Stimulated activated CD4-positive, alpha-beta T cell treated with anti-CD3 and anti-CD28 coated beads, Interleukin-1b, Interleukin-23, amount 100 ng/mL, for 4 hours (primary cell): Measurements from ENCODE around the gene HIPK4.
A peak's percentile ranks its signal among the peaks of the same experiment; 100 is the strongest.
"Not testable (repeated sequence)": the region's sequence is repeated elsewhere in the genome, so short reads cannot be mapped to it uniquely, and the experiment has no call there.

Experiments
- DNase-seq, 2 donors: peaks; one replicate each; pipeline ENCODE4 v3.0.0-alpha.2; 2020; ENCODE audit warnings: low read depth in 2 of 2

Gene HIPK4, protein sequence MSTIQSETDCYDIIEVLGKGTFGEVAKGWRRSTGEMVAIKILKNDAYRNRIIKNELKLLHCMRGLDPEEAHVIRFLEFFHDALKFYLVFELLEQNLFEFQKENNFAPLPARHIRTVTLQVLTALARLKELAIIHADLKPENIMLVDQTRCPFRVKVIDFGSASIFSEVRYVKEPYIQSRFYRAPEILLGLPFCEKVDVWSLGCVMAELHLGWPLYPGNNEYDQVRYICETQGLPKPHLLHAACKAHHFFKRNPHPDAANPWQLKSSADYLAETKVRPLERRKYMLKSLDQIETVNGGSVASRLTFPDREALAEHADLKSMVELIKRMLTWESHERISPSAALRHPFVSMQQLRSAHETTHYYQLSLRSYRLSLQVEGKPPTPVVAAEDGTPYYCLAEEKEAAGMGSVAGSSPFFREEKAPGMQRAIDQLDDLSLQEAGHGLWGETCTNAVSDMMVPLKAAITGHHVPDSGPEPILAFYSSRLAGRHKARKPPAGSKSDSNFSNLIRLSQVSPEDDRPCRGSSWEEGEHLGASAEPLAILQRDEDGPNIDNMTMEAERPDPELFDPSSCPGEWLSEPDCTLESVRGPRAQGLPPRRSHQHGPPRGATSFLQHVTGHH

DNA sequence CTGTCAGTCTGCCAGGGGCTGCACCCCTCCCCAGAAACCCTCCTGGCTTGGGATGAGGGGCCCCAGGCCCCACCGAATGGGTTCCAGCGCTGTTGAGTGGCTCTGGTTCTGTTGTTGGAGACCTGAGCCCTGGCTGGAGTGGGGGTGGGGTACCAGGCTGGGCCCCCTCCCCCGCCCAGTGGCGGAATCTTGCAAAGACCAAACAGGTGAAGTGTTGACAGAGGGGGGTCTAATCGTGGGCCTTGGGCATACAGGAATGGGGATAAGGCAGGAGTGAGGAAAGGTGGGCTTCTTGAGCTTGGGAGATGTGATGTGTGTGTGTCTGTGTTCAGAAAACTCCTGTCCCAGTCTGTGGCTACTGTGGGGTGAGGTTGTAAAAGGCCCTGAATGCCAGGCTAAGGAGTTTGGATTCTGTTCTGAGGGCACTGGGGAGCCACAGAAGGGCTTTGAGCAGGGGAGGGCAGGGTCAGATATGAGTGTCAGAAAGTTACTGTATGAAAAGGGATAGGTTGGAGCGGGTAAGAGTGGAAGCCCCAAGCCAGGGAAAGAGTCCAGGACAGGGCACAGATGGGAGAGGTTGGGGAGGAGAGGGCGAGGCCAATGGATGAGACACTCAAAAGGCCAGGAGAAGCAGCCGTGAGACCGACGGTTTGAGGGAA lies at the start of gene HIPK4:
TSS of gene HIPK4 (minus strand) at position 98 of the 659 bp plus-strand sequence. CDS start 279 bp downstream, outside the sequence.
- DNase-seq, result no peak

DNA sequence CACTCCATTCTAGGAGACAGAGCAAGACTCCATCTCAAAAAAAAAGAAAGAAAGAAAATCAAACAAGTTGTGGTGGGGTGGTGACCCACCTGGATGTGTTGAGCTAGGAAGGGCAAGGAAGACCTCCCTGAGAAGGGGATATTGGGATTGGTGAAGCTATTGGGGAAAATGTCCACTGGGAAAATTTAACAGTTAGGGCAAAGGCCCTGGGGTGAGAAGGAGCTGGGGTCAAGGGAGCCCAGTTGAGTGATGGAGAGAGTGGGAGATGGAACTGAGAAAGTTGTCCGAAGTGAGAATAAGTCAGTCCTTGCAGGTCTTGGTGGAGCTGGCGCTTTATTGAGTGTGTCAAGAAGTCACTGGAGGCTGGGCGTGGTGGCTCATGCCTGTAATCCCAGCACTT lies 48.3 kb upstream of the HIPK4 start:
- no peak for DNase-seq

DNA sequence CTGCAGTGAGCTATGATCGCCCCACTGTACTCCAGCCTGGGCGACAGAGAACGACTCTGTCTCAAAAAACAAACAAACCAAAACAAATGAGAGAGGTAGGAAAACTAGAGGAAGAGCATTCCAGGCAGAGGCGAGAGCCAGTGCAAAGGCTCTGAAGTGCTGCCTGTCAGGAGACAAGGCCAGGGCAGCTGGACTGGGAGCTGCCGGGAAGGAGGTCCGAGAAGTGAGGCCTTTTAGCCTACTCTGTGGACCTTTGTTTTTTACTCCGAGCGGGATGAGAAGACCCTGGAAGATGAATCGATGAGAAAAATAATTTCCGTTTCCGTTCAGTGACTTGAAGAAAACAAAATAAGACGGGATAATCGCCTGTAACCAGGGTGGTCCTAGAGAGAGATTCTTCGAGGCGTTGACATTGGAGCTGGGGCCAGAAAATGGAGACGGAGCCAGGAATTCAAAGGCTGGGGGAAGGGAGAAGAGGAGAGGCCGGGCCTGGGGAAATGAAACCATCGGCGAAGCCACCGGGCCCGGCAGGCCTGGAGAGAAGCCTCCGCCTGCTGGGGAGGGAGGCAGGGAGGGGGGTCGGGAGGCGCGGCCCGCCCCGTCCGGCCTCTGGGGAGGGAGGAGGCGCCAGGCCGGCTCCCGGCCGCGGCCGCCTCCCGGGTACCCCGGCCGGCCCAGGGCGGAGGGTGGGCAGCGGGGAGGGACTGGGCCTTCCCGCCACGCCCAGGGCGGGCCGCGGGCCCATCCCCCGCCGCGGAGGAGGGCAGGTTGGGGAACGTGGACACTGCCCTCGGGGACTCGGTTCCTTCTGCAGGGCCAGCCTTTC lies 43.6 kb upstream of the HIPK4 start:
- DNase-seq, result peak; percentile 21 to 42

DNA sequence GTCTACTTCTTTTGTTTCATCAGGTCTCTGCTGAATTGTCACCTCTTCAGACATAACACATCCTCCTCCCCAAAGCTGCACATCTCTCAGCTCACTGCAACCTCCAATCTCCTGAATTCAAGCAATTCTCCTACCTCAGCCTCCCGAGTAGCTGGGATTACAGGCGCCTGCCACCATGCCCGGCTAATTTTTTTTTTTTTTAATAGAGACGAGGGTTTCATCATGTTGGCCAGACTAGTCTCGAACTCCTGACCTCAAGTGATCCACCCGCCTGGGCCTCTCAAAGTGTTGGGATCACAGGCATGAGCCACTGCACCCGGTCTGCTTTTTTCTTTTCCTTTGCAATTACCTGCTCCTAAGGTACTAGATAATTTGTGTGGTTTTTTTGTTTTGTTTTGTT lies 42.8 kb upstream of the HIPK4 start:
- DNase-seq, result not testable (repeated sequence)

DNA sequence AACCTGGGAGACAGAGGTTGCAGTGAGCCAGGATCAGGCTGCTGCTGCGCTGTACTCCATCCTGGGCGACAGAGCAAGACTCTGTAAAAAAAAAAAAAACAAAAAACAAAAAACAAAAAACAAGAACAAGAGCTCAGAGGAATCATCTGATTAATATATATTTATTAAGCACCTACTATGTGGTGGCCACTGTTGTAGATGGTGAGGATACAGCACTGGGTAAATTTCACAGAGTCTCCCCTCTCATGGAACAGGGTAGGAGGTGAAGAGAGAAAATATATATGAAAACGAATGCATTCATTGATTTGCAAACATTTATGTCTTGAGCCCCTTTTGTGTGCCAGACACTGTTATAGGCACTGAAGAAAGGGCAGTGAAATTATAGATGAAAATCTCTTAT lies 41.7 kb upstream of the HIPK4 start:
- DNase-seq, result no peak

DNA sequence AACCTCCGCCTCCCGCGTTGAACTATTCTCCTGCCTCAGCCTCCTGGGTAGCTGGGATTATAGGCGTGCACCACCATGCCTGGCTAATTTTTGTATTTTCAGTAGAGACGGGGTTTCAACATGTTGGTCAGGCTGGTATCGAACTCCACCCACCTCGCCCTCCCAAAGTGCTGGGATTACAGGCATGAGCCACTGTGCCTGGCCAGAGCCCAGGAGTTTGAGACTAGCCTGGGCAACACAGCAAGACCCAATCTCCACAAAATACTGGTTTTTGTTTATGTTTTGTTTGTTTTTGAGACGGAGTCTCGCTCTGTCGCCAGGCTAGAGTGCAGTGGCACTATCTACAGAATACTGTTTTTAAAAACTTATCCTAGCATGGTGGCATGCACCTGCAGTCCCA lies 40.3 kb upstream of the HIPK4 start:
- DNase-seq, result not testable (repeated sequence)

DNA sequence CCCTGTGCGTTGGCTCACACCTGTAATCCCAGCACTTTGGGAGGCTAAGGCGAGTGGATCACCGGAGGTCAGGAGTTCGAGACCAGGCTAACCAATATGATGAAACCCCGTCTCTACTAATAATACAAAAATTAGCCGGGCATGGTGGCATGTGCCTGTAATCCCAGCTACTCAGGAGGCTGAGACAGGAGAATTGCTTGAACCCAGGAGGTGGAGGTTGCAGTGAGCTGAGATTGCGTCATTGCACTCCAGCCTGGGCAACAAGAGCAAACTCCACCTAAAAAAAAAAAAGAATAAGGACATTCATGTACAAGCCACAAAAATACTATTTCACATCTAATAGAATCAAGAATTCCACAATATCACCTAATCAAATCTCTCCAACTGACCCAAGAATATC lies 38.2 kb upstream of the HIPK4 start:
- DNase-seq, result not testable (repeated sequence)

DNA sequence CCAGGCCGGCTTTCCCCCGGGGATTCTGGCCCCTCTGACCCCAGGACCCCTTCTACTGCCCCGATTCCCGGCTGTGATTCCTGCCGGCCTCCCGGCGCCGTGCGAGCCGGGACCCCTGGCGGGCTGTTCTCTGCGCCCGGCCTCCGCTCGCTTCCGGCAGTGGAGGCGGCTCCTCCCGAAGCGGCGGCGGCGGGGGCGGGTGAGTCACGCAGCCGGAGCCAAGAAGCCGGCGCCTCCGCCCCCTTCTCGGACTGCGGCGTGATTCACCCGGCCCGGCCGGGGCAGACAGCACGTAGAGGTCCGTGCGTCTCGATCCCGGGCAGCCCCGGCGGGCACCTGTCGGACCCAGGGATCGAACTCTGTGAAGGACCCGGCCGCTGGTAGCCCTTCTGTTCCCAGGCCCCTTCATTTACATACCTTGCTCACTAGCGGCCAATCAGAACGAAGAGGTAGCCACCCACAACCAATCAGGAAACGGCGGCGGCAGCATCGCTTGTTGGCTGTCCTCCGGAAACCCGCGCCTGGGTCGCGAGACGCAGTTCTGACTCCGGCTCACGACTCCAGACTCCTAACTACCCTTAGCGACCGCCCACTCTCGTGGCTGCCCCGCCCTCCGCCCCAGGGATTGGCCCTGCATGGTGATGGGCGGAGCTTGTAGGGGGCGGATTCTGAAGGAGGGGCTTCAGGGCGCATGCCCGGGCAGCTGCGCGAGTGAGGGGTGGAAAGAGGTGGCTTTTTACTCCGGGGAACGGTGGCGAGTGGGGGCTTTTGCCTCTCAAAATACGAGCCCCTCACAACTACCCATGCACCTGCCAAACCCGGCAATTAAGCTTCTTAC lies 35.7 kb upstream of the HIPK4 start, which contains the start of gene SERTAD1:
TSS of gene SERTAD1 (minus strand) at position 543 of the 838 bp plus-strand sequence. CDS start 2,446 bp downstream, outside the sequence.
- peak; percentile 100 for DNase-seq

DNA sequence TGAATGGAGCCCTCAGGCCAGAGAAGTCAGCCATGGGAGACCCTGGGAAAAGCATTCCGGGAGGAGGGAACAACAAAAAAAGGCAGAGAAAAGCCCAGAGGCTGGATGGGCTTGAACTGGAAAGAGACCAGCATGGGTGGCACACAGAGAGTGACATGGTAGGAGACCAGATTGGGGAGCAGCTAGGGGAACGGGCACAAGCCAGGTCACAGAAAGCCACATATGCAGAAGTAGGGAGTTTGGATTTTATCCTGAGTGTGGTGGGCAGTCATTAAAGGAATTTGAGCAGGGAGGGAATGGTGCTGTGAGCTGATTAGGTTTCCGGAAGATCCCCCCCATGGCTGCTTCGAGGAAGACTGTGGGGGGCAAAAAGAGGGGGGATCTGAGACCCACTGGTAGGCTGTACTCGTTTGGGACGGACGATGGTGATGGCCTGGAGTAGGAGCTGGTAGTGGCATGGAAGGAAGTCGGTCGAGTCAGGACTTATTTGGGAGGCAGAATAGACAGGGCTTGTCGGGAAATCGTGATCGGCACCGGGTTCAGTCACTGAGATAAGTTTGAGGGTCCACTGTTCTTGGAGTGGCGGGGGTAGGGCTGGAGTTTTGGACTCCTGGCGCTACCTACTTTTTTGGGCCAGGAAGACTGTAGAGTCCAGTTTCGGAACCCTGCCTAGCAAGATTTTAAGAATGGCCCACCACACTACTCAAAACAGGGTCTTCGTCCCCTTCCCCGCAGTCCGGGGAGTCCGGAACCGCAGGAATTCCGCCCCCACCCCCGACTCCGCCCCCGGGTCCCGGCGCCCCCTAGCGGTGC lies 34.9 kb upstream of the HIPK4 start:
- no peak for DNase-seq

DNA sequence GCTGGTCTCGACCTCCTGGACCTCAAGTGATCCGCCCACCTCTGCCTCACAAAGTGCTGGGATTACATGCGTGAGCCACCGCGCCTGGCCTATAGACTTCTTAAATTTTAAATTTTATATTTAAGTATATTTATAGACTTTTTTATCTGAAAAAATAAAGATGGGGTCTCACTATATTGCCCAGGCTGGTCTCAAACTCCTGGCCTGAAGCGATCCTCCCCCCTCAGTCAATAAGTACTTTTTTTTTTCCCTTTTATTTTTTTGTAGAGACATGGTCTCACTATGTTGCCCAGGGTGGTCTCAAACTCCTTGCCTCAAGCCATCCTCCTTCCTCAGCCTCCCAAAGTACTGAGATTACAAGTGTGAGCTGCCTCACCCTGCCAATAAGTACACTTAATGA lies 34.0 kb upstream of the HIPK4 start:
- no peak for DNase-seq

DNA sequence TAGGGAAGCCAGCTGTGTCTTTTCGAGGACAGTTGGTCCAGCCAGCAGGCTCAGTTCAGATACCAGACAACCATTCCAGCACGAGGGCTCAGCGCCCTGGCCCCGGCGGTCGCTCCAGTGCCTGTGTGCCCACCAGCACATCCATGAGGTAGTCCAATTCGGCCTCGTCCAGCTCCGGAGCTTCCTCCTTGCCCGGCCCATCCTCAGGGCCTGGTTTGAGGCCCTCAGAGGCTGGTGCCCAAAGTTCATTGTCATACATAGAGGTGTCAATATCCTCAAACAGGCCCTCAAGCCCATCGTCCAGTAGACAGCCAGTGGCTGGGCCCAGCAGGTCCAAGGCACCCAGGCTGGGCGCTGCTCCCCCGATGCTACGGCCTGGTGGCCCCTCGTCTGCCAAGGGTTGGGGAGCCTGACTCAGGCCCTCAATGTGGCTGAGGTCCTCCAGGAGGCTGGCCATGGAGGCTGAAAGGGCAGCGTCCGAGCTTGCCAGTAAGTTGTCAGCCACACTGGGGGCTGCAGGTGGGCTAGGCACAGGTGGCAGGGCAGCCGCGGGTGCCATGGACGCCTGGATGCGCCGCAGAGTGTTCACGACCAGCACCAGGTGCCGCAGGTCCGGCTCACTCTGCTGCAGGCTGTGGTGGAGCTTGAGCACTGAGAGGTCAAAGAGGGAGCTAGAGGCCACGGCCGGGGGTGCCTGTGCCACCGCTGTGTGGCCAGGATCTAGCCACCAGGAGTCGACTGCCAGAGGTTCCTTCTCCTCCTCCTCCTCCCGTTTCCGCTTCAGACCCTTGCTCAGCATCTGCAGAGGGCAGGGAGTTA lies 33.0 kb upstream of the HIPK4 start:
- DNase-seq, result no peak

DNA sequence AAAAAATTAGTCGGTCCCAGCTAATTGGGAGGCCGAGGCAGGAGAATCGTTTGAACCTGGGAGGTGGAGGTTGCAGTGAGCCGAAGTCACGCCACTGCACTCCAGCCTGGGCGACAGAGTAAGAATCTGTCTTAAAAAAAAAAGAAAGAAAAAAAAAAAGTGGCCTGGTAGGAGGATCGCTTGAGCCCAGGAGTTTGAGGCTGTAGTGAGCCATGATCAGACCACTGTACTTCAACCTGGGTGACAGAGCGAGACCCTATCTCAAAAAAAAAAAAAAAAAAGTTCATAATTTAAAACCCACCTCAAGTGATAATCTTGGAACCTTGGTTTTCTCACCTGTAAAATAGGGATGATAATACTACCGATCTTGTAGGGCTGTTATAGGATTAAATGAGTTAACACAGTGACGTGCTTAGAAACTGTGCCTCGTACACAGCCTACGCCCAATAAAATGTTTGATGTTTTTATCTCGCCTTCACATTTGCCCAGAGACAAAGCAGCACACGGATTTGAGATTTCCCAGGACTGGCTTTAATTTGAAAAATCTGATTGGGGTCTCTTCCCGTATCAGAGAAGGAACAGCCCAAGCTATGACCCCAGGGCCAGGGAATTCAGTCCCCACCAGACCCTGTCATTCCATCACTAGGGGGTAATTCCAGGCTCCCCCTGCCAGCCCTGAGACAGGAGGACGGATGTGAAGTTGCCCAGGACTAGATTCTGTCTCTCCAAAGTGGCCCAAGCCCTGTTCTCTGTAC lies 32.2 kb upstream of the HIPK4 start:
- DNase-seq, result no peak

DNA sequence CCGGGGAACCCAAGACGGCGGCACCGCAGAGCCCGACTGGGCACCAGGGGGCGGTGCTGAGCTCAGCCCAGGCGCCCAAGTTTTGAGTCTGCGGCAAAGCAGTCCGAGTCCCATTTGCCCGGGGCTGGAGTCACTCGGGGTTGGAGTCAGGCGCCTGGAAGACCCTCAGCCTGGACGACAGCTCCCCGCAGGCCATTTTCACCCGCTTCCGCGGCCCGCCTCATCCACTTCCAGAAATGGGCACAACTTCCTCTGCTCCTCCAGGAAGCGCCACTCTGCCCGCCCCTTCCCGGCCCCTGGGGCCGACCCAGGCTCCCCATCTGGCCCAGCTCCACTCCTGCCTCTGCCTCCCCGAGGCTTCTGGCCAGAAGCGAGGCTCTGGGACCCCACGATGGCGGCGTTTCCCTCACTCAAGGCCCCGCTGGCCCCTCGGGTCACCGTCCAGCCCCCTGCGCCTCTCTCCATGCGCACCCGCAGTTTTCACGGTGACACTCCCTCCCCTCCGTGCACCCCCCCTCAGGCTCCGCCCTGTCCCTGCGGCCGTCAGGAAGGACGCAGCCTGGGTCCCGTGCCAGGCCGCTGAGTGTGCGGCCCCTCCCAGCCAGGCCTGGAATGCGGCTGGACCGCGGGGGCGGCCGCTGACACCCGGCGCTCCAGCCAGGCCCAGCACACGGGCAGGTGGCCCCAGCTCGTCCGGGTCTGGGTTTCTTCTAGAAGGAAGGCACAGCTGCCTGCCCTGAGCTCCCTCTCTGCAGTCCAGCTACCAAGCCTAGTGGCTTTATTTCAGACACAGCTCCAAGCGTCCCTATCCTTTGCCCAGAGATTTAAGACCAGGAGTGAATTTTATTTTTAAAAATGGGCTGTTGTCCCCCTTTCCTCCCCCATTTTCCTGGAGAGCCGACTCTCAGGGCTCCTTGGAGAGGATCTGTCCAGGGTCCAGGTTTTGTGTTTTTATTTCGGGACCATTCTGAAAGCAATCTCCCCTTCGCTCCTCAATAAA lies 31.1 kb upstream of the HIPK4 start:
- peak; percentile 56 to 66 for DNase-seq

DNA sequence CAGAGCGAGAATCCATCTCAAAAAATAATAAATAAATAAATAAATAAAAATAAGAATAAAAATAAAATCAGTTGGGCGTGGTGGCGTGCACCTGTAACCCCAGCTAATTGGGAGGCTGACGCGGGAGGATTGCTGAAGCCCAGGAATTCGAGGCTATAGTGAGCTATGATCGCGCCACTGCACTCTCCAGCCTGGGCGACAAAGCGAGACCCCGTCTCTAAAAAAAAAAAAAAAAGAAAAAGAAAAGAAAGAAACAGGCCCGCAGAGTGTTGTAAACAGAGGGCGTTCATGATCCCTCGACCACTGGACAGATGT lies 30.4 kb upstream of the HIPK4 start:
- DNase-seq, result no peak

DNA sequence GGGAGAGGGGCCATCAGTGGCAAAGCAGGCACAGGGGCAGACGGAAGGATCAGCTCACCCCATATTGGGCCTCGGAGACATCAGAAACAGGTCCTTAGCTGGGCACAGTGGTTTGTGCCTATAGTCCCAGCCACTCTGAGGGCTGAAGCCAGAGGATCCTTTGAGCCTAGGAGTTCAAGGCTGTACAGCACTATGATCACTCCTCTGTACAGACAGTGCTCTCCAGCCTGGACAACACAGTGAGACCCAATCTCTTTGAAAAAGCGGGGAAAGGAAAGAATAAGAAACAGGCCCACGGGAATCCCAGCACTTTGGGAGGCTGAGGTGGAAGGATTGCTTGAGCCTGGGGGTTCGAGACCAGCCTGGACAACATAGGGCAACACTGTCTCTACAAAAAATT lies 29.8 kb upstream of the HIPK4 start:
- no peak for DNase-seq

DNA sequence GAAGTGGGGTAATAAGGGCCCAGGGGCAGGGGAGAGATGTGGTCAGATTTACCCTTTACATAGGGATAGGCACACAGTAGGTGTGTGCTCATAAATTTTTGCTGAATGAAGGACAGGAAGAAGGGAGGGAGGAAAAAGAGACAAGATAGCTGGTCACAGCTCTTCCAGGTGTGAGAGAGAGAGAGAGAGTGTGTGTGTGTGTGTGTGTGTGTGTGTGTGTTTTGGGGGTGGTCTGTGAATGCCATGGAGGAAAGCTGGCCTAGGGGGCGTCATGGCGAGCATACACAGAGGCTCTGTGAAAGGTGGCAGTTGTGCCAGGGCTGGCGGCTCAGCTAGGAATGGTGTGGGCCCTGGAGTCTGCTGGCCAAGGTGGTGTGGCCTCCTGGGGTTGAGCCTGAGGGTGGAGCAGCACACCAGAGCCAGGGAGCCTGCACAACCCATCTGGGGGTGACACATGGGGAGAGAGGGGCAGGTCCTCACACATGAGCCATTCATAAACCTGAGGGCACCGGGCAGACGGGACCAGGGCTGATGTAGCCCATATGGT lies 29.2 kb upstream of the HIPK4 start:
- DNase-seq, result no peak

DNA sequence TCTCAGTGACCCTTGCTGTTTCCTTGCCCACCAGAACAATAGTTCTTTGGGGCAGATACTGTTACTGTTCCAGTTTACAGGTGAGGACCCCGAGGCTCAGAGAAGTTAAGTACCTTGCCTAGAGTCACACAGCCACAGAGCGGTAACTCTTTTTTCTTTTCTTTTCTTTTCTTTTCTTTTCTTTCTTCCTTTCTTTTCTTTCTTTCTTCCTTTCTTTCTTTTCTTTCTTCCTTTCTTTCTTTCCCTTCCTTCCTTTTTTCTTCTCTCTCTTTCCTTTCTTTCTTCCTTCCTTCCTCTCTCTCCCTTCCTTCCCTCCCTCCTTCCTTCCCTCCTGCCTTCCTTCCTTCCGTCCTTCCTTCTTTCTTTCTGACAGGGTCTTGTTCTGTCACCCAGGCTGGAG lies 28.1 kb upstream of the HIPK4 start:
- no peak for DNase-seq
